T-helper 2 cell treated with Interferon-gamma antibody and Interleukin-4, amounts not matched to agents 5 μg/mL and 100 μg/mL, for 36 hours (primary cell): Measurements from ENCODE around the gene GSG1L.
"Not testable (repeated sequence)": the region's sequence is repeated elsewhere in the genome, so short reads cannot be mapped to it uniquely, and the experiment has no call there.

Source experiments
- DNase-seq: peaks from one replicate; pipeline ENCODE4 v3.0.0; 2021; ENCODE audit warnings: low spot score
- H3K27ac Mint-ChIP-seq: one replicate; pipeline ENCODE4 v1.8.0; 2021; ENCODE audit warnings: mild to moderate bottlenecking, mixed read lengths
- H3K27me3 Mint-ChIP-seq: one replicate; pipeline ENCODE4 v1.8.0; 2021; ENCODE audit warnings: low read depth, mixed read lengths
- H3K36me3 Mint-ChIP-seq: one replicate; pipeline ENCODE4 v1.8.0; 2021; ENCODE audit warnings: low read depth, mixed read lengths
- H3K4me1 Mint-ChIP-seq: one replicate; pipeline ENCODE4 v1.8.0; 2021; ENCODE audit warnings: low read depth, mixed read lengths
- H3K4me3 Mint-ChIP-seq: one replicate; pipeline ENCODE4 v1.8.0; 2022; ENCODE audit warnings: mild to moderate bottlenecking, moderate library complexity, mixed read lengths
- H3K9me3 Mint-ChIP-seq: one replicate; pipeline ENCODE4 v1.8.0; 2021; ENCODE audit warnings: mixed read lengths

Gene GSG1L

DNA sequence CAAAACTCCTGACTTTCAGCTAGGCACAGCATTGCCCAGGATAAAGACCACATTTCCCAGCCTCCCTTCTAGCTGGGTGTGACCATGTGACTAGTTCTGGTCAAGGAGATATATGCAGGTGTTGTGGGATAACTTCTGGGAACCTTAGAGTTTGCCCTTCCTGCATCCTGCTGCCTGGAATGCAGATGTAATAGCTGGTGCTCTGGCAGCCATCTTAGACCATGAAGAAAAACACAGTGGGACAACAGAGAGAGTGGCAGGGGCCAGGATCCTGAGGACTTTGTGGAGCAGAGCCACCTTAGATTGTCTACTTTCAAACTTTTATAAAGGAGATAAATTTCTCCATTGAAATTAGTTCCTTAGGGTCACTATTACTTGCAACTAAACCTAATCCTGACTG is 101.3 kb downstream of the GSG1L start:
- no peak overlapping the region for H3K4me3 Mint-ChIP-seq
- H3K4me1 Mint-ChIP-seq: no peaks in the 10 kb centered on the region
- peaks cover 3% of the 10 kb centered on the region for H3K27me3 Mint-ChIP-seq
- no peak for DNase-seq
- no peaks in the 10 kb centered on the region for H3K9me3 Mint-ChIP-seq
- no peaks in the 10 kb centered on the region for H3K36me3 Mint-ChIP-seq
- no peak overlapping the region for H3K27ac Mint-ChIP-seq

DNA sequence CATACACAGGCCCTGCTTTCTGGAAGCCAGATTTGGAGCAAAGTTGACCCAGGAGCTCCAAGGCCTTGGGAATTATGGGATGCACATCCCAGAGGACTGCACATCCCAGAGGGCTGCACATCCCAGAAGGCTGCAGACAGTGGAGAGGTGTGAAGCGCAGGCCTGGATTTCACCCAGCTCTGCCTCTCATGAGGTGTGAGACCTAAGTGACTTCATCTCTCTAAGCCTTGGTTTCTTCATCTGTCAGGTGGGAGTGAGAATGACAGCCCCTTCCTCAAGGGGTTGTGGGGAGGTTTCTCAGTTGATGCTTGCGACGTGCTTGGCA is 102.3 kb downstream of the GSG1L start:
- Mint-ChIP-seq H3K4me3 (no peak overlapping the region), H3K4me1 (no peaks in the 10 kb centered on the region), H3K36me3 (no peaks in the 10 kb centered on the region), H3K27me3 (peaks cover 3% of the 10 kb centered on the region), H3K9me3 (no peaks in the 10 kb centered on the region), H3K27ac (no peak overlapping the region)
- DNase-seq: no peak

DNA sequence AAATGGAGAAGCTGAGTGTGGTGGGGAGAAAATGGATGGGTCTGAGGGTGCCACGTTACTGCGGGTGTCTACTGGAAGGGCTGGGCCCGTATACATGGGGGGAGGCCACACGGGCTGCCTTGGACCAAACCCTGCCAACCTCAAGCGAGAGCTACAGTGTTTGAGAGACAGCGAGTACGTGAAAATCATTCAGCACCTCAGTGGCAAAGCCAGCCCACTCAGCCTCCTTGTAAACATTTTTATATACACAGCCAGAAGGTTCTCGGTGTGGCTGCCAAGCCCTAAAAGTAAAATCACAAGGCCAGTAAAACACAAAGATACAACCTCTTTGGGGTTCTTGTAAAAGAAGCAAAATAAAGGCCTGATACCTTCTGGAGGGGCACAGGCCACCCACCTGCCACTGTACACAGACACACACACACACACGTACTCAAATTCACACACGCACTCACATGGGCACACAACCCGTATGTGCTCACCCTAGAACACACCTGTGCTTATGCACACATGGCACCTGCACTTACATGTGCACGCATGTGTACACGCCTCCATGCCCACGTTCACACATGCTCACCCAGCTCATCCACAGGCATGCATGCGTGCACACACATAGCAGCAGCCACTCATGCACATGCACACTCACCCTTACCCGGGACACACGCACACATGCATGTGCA is 102.8 kb downstream of the GSG1L start:
- Mint-ChIP-seq H3K4me1 (no peaks in the 10 kb centered on the region), H3K36me3 (no peaks in the 10 kb centered on the region), H3K9me3 (peaks cover 1% of the 10 kb centered on the region), H3K27ac (no peak overlapping the region), H3K27me3 (peaks cover 3% of the 10 kb centered on the region), H3K4me3 (no peak overlapping the region)
- no peak for DNase-seq

DNA sequence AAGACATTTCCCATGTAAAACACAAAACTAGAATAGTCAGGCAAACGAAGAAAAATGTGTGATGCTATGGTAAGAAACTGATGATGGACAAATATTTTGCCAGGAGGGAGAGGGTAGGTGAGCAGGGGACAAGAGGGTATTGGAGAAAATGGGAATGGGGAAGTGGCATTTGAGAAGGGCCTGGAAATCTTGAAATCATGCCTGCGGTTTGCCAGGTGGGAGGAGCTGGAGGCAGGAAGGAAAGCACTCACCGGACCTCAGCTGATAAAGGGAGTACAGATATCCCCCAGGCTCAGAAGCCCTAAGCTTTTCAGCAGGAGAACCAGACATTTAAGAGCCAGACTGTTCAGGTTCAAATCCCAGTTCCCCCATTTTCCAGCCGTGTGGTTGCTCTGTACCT is 103.6 kb downstream of the GSG1L start:
- no peak for DNase-seq
- Mint-ChIP-seq H3K4me3 (no peak overlapping the region), H3K4me1 (no peaks in the 10 kb centered on the region), H3K27ac (no peak overlapping the region), H3K9me3 (peaks cover 10% of the 10 kb centered on the region), H3K27me3 (peaks cover 3% of the 10 kb centered on the region), H3K36me3 (no peaks in the 10 kb centered on the region)

DNA sequence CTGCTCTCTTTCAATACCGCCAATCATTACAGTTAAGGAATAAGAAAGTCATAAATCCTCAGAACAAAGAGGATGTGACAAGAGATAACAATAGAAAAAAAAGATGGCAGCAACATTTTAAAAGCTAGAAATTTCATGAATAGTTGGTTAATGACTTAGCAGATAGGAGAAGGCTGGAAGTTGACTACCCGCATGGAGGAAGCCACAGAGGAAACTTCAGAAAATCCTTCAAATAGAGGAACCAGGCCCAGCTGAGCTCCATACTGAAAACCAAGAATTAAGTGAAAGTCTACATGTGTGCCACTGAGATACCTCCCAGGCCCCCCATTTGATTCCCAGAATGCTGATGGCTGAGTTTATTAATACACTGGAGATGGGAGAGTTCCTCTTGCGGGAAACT is 109.3 kb downstream of the GSG1L start:
- H3K4me1 Mint-ChIP-seq: no peaks in the 10 kb centered on the region
- peaks cover 11% of the 10 kb centered on the region for H3K9me3 Mint-ChIP-seq
- no peak overlapping the region for H3K27ac Mint-ChIP-seq
- no peak overlapping the region for H3K4me3 Mint-ChIP-seq
- DNase-seq: no peak
- H3K36me3 Mint-ChIP-seq: peaks cover 1% of the 10 kb centered on the region
- H3K27me3 Mint-ChIP-seq: peaks cover 10% of the 10 kb centered on the region

DNA sequence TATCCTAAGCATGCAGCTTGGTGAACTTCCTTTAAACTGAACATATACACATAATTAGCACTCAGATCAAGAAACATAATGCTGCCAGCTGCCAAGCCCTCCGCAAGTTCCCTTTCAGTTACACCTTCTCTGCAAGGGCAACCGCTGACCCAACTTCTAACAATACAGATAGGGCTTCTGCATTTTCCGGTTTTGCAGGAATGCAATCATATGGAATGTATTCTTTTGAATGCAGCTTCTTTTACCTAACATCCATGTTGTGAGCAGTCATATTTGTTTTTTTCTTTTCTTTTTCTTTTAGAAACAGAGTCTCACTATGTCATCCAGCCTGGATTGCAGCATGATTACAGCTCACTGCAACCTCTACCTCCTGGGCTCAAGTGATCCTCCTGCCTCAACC is 110.7 kb downstream of the GSG1L start:
- H3K4me1 Mint-ChIP-seq: no peaks in the 10 kb centered on the region
- peaks cover 1% of the 10 kb centered on the region for H3K36me3 Mint-ChIP-seq
- no peak overlapping the region for H3K4me3 Mint-ChIP-seq
- H3K9me3 Mint-ChIP-seq: peaks cover 11% of the 10 kb centered on the region
- no peak for DNase-seq
- H3K27ac Mint-ChIP-seq: no peak overlapping the region
- H3K27me3 Mint-ChIP-seq: peaks cover 10% of the 10 kb centered on the region

DNA sequence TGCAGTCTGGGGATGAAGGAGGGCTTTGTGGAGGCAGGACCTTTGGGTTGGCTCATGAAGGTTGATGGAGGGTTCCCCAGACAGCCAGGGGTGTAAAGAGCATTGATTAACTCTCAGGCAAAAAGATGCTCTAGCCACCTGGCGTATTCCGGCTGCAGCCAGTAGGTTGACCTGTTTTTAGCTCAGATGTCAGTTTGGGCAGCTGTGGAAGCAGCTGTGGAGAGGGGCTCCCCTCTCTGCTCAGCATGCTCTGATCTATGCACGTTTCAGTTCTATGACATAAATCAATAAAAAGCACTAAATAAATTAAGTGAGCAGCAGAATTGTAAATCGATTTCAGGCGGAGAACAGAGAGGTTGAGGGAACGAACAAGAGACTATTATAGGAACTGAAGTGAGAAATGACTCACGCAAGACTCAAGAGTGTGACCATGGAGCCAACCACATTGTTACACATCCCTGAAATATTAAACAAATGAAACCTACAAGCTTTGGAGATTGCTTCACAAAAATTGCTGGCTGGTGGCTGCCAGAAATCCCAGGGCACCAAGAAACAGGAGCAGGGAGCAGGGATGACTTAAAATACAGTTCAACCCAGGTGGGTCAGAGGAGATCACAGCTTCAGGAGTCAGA is 111.9 kb downstream of the GSG1L start:
- Mint-ChIP-seq H3K36me3 (peaks cover 1% of the 10 kb centered on the region), H3K27me3 (peaks cover 10% of the 10 kb centered on the region), H3K4me1 (no peaks in the 10 kb centered on the region), H3K9me3 (peaks cover 11% of the 10 kb centered on the region), H3K27ac (no peak overlapping the region), H3K4me3 (no peak overlapping the region)
- no peak for DNase-seq

DNA sequence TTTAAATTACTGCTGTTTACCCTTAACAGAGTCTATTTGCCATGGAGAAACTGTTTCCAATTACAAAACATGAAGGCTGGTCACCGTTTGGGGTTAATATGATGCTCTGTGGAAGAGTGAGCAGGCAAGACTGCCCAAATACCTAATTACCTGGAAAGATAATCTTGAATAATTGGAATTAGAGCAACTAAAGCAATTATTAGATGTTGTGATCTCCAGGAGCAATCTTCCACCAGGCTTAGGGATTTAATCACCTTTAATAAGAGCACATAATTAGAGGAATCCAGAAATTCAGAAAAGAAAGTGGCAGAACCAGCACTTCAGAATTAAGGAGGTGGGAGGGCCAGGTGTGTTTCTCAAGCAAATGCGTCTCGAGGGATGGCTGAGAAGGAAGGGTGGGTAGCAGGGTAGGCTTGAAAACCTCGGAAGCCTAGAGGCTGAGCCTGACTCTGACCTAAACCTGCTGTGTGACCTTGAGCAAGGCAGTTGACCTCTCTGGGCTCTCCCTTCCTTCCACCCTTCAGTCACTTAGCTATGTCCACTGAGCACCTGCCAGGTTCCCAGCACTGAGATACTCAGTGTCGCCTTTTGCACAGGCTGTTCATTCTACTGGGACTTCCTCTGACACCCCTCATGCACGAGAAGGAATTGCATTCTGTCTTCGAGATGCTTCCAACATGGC is 113.2 kb downstream of the GSG1L start:
- no peak for DNase-seq
- Mint-ChIP-seq H3K4me1 (no peaks in the 10 kb centered on the region), H3K27ac (no peak overlapping the region), H3K36me3 (peaks cover 1% of the 10 kb centered on the region), H3K27me3 (peaks cover 10% of the 10 kb centered on the region), H3K4me3 (no peak overlapping the region), H3K9me3 (peaks cover 6% of the 10 kb centered on the region)

DNA sequence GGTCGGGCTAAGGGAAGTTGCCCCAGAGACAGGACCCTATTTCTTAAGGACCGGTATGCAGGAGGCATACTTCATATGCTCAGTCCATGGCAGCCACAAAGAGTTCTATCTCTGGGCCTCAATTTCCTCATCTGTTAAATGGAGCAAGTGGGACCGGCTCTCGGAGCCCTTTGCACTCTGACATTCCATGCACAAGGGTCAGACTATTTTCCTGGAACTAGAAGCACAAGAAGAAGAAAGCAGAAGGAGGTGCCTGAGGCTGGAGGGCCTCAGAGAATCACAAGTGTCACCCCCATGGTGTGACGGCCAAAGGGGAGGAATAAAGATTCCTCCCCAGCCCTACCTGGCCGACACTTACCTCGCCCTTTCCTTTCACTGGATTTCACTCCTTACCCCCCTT is 115.8 kb downstream of the GSG1L start:
- H3K36me3 Mint-ChIP-seq: no peaks in the 10 kb centered on the region
- no peak overlapping the region for H3K4me3 Mint-ChIP-seq
- no peak for DNase-seq
- no peaks in the 10 kb centered on the region for H3K4me1 Mint-ChIP-seq
- no peaks in the 10 kb centered on the region for H3K9me3 Mint-ChIP-seq
- H3K27me3 Mint-ChIP-seq: peaks cover 7% of the 10 kb centered on the region
- H3K27ac Mint-ChIP-seq: no peak overlapping the region

DNA sequence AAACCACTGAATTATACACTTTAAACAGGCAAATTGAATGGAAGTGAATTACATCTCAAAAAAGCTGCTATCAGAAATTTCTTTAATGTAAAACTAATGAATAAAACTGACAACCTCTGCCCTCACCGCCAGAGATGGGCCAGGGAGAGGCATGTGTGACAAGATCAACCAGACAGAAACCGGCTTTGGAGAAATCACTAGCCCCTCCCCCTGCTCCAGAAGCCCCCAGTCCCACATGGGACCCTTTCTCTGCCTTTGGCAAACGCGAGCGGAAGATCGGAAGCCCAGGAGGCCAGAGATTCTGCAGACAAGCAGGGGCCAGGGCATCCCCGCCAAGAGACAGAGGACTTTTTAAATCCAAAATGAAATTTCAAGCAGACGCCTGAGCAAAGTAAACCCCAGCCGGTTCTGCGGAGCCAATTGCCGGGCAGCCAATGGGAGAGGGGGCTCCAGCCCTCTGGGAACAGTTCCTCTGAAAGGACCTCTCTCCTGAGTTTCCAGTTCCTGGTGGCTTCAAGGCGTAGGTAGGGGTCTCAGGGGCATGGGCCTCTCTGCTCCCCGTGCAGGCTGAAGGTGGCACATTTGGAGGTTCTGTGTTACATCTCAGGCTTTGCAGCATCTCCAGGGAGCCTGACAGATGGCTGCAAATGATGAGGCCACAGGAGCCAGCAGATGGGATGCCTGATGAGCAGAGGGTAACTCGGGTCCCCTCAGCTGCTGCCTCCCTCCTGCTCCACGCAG is 118.1 kb downstream of the GSG1L start:
- H3K4me3 Mint-ChIP-seq: no peak overlapping the region
- H3K36me3 Mint-ChIP-seq: no peaks in the 10 kb centered on the region
- no peaks in the 10 kb centered on the region for H3K9me3 Mint-ChIP-seq
- peaks cover 7% of the 10 kb centered on the region for H3K27me3 Mint-ChIP-seq
- no peak overlapping the region for H3K27ac Mint-ChIP-seq
- no peaks in the 10 kb centered on the region for H3K4me1 Mint-ChIP-seq
- no peak for DNase-seq

DNA sequence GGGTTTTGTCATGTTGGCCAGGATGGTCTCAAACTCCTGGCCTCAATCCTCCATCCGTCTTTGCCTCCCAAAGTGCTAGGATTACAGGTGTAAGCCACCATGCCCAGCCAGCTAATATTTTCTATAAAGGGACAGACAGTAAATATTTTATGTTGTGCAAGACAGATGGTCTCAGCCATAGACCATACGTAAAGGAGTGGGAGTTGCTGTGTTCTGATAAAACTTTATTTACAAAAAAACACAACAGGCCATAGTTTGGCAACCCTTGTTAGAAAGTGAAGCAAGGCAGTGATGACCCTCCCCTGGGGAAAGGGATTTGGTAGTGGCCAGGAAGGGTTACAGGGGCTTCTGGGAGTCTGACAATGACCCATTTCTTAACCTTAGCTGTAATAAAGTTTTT is 119.7 kb downstream of the GSG1L start:
- Mint-ChIP-seq H3K9me3 (no peaks in the 10 kb centered on the region), H3K4me1 (no peaks in the 10 kb centered on the region), H3K36me3 (no peaks in the 10 kb centered on the region), H3K4me3 (no peak overlapping the region), H3K27ac (no peak overlapping the region), H3K27me3 (peaks cover 7% of the 10 kb centered on the region)
- DNase-seq: no peak

DNA sequence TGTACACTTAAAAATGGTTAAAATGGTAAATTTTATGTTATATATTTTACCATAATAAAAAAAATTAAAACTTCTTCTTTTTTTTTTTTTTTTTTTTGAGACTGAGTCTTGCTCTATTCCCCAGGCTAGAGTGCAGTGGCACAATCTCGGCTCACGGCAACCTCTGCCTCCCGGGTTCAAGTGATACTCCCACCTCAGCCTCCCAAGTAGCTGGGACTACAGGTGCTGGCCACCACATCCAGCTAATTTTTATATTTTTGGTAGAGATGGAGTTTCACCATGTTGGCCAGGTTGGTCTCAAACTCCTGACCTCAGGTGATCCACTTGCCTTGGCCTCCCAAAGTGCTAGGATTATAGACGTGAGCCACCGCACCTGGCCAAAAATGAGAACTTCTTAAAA is 121.4 kb downstream of the GSG1L start:
- not testable (repeated sequence) for H3K4me3 Mint-ChIP-seq, H3K4me1 Mint-ChIP-seq, H3K36me3 Mint-ChIP-seq, DNase-seq, H3K27me3 Mint-ChIP-seq, H3K27ac Mint-ChIP-seq, H3K9me3 Mint-ChIP-seq

DNA sequence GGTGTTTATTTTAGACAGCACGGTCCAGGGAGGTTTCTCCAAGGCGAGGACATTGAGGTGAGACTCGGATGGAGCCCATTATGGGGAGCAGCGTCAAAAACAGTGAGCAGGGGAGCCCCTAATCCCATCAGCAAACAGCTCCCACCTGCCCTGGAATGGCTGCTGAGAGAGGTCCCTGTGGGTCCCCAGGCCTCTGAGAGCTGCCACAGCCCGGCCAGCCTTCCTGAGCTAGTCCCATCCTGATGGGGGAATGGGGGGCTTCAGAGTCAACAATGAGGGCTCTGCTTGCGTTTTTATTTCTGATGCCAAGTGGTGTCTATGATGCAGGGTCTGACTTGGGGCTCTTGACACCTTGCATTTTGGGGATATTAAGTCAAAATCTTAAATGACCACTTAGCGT is 128.4 kb downstream of the GSG1L start:
- Mint-ChIP-seq H3K4me1 (no peaks in the 10 kb centered on the region), H3K4me3 (no peak overlapping the region), H3K27ac (no peak overlapping the region), H3K36me3 (no peaks in the 10 kb centered on the region), H3K9me3 (no peaks in the 10 kb centered on the region), H3K27me3 (no peaks in the 10 kb centered on the region)
- no peak for DNase-seq

DNA sequence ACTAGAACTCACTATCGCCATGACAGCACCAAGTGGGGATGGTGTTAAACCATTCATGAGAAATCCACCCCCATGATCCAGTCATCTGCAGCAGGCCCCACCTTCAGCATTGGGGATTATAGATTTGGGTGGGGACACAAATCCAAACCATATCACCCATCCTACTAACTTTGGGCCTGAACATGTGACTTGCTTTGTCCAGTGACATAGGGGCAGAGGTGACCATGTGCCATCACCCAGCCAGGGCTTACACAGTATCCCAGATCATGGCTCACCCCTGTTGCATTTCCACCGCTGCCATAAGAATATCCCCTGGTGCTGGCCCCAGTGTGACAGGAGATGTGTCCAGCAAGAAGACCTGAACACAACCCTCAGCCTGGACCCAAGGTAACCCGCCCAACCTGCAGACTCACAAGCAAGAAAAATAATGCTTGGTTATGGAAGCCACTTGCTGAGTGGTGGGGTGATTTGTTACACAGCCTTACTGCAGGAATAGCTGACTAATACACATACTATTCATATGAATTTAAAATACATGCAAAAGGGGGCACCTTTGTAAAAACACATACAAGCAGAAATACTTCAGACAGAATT is 130.9 kb downstream of the GSG1L start:
- no peak for DNase-seq
- Mint-ChIP-seq H3K9me3 (no peaks in the 10 kb centered on the region), H3K36me3 (no peaks in the 10 kb centered on the region), H3K4me3 (no peak overlapping the region), H3K27me3 (no peaks in the 10 kb centered on the region), H3K27ac (no peak overlapping the region), H3K4me1 (no peaks in the 10 kb centered on the region)
